Stimulated activated CD4-positive, alpha-beta T cell treated with anti-CD3 and anti-CD28 coated beads, Interleukin-4, amount 100 ng/mL, for 48 hours (primary cell): ENCODE results near the gene ZNF653.

Experiments
- DNase-seq, 2 donors: peaks; one replicate each; pipeline ENCODE4 v3.0.0-alpha.2; 2020; ENCODE audit warnings: low read depth in 2 of 2

Gene ZNF653, protein sequence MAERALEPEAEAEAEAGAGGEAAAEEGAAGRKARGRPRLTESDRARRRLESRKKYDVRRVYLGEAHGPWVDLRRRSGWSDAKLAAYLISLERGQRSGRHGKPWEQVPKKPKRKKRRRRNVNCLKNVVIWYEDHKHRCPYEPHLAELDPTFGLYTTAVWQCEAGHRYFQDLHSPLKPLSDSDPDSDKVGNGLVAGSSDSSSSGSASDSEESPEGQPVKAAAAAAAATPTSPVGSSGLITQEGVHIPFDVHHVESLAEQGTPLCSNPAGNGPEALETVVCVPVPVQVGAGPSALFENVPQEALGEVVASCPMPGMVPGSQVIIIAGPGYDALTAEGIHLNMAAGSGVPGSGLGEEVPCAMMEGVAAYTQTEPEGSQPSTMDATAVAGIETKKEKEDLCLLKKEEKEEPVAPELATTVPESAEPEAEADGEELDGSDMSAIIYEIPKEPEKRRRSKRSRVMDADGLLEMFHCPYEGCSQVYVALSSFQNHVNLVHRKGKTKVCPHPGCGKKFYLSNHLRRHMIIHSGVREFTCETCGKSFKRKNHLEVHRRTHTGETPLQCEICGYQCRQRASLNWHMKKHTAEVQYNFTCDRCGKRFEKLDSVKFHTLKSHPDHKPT

DNA sequence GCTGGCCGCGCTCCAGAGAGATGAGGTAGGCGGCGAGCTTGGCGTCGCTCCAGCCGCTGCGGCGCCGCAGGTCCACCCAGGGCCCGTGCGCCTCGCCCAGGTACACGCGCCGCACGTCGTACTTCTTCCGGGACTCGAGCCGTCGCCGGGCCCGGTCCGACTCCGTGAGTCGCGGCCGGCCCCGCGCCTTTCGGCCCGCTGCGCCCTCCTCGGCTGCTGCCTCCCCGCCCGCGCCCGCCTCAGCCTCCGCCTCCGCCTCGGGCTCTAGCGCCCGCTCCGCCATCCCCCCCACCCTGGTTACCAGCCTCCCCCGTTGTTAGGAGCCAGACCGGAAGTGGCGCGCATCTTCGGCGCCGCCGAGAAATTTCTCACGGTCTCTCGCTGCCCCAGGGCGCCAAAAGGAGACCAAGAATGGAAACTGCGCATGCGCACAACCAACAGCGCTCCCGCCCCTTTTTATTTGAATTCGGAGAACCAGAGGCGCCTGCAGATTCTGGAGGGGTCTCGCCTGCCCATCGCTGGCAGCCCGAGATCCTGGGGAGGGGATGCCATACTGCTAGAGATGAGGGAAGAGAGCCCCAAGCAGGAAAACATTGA, at the start of gene ZNF653:
Gene ZNF653, minus strand, starts transcription at position 336 of the 597 bp plus-strand sequence. Its CDS starts 53 bp downstream, at position 283.
- peak; percentile 90 to 93 for DNase-seq

DNA sequence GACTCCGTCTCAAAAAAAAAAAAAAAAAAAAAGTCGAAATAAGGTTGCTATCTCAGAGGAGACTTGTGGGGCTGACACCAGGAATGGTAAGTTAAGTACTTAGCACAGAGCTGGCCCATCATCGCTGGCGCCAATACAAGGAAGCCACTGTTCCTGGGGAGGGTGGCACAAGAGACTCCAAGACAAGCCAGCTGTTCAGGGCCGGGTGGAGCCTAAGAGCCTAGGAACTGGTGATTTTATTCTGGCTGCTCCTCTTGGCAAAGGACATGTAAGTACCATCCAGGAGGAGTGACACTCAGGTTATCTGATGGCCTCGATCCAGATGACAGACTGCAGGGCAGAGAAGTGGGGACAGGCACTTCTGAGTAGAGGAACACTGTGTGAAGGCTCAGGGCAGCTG, 49.6 kb upstream of the ZNF653 start:
- DNase-seq, result no peak

DNA sequence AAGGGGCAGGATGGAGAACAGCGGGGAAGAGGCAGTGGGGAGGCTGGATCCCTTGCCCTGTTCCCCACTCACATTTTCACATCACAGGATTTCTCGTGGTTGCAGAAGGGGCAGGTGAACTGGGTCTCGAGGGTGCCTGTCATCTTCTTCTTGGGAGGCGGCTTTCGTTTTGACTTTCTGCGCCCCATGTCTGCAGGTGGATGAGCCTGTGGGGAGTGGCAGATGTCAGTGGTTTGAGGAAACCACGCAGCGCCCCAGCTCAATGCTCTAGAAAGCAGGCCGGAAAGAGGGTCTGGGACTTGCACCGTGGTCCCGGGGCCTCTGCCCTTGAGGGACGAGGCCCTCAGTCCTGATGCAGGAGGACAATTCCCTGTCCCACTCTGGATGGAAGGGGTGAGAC, 48.5 kb upstream of the ZNF653 start:
- no peak for DNase-seq

DNA sequence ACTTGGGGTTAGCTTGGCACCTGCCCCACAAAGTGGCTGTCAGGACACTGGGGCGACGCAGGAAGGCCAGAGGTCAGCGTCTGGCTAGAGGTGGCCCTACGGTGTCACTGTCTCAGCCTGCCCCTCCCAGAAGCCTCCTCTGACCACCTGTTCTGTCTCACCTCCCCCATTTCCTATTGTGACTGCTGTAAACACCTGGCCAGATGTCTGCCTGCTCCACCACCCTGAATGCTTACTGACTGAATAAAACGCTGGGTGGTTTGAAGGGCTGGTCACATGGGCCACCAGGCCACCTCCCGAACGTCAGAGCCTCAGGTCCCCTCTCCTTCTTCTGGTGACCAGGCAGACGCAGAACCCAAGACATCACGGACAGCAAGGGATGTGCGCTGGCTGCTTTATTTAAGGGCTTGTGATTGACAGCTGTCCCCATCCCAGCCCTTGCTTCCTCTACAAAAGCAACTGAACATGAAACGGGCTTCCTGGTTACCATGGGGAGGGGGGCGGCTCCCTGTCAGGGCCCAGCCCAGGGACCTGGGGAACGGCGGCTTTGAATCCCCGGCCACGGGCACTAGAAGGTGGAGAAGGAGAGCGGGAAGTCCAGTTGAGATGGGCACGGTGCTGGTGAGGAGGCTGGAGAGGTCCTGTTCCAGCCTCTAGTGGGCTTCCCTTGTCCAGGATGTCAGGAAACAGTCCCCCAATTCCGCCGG, 47.2 kb upstream of the ZNF653 start:
- no peak for DNase-seq

DNA sequence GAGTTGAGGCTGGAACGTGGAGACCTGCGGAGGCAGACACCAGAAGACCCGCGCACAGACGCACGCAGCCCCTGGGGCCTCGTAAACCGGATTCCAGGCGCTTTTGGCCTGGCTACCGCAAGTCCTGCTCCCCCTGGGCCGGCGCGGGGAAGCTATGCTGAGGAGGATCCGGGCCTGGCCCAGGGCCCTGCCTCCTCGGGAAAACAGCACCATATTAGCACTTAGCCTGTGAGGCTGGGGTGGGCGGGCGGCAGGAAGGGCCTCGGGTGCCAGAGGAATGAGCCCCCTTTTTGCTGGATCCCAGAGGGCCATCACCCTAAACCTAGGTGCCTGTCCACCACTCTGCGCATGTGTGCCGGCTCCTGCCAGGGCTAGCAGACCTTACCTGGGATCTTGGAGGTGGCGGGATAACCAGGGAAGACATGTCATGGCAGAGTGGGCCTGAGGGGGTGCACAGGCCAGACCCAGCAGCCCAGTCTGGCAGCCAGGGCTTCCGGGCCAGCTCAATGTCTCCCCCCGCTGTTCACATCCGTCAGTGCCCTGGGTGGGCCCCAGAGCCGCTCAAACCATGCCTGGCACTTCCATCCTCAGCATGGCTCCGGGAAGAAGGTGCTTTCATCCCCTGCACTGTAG, 46.1 kb upstream of the ZNF653 start:
- no peak for DNase-seq

DNA sequence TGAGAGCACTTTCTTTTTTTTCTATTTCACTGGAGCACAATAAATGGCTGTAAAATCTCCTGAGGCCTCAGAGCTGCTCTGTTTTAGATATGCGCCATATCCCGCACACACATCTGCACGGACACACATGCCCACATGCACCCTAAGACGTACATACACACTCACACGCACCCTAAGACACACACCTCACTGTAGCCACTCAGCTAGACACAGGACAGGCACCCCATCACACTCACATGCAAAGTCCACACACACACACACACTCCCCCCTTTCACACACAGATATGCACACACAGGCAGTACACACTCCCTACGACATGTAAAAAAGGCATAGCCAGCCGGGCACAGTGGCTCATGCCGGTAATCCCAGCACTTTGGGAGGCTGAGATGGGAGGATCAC, 44.6 kb upstream of the ZNF653 start:
- no peak for DNase-seq

DNA sequence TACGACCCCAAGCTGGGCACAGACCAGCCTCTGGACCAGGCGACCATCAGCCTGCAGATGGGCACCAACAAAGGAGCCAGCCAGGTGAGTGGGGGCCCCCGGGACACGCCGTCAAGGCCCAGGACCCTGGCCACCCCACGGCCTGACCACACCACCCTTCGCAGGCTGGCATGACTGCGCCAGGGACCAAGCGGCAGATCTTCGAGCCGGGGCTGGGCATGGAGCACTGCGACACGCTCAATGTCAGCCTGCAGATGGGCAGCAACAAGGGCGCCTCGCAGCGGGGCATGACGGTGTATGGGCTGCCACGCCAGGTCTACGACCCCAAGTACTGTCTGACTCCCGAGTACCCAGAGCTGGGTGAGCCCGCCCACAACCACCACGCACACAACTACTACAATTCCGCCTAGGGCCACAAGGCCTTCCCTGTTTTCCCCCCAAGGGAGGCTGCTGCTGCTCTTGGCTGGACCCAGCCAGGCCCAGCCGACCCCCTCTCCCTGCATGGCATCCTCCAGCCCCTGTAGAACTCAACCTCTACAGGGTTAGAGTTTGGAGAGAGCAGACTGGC, 43.8 kb upstream of the ZNF653 start:
- no peak for DNase-seq

DNA sequence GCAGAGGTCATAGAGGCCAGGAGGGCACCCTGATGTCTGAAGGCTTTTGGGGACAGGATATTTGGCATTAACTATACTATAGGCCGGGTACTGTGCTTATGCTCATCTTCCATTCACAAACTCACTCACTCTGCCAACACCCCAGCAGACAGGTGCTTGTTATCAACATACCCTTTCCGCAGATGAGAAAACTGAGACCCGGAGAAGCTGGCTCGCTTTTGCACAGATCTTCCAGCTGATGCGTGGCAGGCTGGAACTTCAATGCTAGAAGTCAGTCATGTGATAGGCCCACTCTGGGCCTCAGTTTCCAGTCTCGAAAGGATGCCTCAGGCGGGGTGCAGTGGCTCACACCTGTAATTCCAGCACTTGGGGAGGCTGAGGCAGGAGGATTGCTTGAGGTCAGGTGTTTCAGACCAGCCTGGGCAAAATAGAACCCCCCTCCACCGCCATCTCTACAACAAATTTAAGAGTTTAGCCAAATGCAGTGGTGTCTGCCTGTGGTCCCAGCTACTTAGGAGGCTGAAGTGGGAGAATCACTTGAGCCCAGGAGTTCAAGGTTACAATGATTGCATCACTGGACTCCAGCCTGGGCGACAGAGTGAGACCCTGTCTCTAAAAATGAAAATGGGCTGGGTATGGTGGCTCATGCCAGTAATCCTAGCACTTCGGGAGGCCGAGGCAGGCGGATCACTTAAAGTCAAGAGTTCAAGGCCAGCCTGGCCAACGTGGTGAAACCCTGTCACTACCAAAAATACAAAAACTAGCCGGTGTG, 42.5 kb upstream of the ZNF653 start:
- no peak for DNase-seq

DNA sequence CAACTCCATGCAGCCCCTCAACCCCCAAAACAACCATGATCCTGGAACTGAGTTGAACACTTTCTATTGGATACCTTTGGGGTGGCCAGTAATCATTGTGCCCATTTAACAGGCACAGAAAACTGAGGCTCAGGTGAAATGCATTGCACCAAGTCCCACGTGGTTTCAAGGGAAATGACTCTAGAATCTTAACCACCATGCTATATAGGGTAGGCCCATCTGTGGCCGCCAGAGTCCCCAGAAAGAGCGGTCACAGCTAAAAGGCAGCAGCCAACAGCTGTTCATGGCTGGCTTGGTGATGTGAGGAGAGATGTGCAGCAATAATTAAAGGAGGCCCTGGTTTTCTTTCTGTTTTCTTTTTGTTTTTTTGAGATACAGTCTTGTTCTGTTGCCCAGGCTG, 35.6 kb upstream of the ZNF653 start:
- no peak for DNase-seq

DNA sequence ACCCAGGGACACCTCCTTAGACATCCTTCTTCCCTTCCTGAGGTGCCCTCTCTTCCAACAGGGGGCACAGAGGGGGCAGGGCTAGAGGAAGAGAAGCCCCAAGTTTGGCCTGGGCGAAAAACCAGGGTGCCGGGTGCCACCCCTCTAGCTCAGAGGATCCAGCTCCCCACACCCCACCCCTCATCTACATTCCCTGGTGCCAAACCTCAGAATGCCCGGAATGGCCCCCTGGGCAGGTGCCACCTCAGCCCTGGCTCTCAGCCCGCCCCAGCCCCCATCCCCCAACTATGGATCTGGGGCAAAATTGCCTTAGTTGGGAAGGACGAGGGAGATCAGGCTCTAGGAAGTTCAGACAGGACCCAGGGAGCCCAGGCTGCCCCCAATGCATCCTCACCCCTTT, 35.0 kb upstream of the ZNF653 start:
- no peak for DNase-seq

DNA sequence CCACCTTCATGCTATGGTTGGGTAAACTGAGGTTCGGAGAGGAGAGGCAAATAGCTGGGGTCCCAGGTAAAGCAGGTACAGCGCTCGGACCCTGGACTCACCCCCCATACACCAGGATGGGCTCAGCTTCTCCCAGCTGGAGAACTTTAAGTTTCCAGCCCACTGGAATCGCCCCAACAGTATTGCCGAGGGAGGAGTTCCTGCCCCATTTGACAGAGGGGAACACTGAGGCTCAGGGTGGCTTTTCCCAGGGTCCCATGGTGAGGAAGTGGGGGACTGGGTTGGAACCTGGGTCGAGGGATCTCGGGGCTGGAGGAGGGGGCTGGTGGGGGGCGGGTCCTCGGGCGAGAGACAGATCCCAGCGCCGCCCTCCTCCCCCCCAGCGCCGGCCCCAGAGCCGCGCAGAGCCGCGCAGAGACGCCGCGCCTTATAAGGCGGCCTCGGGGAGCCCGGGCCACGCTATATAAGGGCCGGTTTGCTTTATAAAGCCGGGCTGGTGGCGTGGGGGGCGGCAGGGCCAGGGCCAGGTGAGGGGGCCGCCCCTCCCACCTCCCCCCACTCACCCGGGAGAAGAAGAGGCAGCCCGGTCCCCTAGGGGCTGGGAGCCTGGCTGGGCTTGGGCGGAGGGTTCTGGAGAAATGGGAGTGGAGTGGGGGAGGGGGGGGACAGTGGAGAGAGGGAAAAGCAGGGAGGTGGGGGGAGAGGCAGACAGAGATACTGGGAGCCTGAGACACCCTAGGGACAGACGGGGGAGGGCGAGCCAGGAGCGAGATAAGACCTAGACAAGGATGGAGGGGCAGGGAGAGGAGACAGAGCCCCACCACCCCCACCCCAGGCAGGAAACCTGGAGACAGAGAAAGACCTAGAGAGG, 34.1 kb upstream of the ZNF653 start:
- DNase-seq, result no peak

DNA sequence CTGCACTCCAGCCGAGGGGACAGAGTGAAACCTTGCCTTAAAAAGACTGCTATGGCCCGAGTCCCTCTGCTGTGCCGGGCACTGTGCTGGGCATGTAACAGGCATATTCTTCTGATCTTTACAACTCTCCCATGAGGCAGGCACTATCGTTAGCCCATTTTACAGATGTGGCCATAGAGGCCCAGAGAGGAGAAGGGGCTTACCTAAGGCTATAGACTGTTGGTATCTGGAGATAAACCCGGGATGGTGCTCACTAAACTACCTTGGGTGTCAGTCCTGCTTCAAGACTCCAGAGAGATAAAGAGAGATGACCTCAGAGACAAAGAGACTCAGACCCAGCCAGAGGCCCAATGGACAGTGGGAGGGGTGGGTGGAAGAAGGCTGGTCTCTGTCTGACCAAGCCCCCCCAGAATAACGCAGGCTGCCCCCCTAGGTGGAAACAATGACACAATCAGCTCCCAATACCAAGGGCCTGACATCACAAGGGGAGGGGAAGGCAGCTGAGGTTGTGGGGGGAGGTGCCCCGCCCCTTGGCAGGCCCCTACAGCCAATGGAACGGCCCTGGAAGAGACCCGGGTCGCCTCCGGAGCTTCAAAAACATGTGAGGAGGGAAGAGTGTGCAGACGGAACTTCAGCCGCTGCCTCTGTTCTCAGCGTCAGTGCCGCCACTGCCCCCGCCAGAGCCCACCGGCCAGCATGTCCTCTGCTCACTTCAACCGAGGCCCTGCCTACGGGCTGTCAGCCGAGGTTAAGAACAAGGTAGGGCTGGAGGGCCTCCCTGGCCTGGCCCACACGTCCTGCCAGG, 32.8 kb upstream of the ZNF653 start, which contains the start of gene CNN1:
Gene CNN1, plus strand, starts transcription at position 620 of the 805 bp plus-strand sequence. Its CDS starts 77 bp downstream, at position 697.
- DNase-seq, result no peak

DNA sequence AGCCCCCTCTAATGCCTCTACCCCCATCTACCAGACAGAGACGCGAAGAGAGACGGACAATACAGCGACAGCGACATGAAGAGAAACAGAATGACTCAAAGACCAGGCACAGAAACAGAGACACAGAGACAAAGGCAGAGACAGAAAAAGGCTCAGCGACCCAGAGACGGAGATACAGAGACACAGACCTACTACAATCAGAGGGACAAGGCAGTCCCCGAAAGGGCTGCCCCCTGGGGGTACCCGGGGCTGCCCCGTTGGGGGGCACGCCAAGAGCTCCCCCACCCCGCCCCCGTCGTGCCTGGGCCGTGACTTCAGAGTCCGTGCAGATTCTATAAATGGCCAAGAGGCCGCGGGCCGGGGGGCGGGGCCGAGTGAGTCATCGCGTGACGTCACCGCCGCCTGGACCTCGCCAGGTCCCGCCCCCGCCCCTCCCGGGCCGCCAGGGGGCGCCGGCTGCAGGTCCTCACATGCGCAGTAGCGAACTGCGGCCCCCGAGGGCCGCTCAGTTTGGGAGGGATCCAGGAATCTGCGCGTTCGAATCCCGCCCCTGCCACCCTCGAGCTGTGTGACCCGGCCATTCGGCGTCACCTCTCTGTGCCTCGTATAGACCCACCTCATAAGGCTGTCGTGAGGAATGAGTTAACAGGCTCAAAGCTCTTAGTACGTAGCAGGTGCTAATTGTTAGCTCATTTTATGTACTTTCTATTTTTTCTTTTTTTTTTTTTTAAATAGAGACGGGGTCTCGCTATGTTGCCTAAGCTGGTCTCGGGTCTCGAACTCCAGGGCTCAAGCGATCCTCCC, 30.4 kb upstream of the ZNF653 start:
- peak; percentile 85 to 88 for DNase-seq

DNA sequence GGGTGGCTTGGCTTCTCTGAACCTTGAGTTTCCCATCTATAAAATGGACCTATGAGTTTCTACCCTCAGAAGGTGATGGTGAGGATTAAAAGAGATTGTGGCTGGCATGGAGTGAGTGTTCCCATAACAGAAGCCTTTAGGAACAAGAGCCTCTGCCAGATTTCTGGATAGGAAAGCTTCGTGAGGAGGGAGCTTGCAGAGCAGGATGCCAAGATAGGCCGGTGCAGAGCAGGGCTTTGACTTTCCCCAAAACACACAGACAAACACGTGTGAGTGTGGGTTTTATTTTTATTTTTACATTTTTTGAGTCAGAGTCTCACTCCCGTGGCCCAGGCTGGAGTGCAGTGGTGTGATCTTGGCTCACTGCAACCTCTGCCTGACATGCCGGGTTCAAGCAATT, 29.3 kb upstream of the ZNF653 start:
- no peak for DNase-seq

DNA sequence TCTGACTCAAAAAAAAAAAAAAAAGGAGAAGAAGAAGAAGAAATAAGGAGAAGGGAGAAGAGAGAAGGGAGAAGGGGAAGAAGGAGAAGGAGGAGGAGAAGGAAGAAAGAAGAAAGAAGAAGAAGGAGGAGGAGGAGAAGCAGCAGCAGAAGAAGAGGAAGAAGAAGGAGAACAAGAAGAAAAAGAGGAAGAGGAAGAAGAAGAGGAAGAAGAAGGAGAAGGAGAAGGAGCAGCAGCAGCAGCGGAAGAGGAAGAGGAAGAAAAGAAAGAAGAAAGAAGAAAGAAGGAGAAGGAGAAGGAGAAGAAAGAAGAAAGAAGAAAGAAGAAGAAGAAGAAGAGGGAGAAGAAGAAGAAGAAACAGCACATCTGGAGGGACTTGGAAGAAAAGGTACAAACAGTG, 28.9 kb upstream of the ZNF653 start:
- no peak for DNase-seq

DNA sequence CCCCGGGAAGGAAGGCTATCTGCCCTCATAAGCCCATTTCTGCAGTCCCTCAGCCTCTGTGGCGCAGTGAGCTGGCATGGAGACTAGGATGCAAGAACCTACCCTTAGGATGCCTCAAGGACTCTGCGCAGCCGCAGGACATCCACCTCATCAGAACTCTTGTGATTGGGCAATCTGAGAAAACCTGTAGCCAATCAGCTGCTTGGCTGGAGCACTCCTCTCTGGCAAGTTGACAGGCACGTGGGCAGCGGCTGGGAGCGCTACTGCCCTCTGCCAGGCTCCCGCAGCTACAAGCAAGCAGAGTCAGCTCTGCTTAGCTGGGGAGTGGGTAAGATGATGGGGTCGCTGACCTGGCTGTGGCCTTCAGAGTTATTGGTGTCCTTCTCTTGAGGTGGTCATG, 24.8 kb upstream of the ZNF653 start:
- peak; percentile 46 to 47 for DNase-seq

DNA sequence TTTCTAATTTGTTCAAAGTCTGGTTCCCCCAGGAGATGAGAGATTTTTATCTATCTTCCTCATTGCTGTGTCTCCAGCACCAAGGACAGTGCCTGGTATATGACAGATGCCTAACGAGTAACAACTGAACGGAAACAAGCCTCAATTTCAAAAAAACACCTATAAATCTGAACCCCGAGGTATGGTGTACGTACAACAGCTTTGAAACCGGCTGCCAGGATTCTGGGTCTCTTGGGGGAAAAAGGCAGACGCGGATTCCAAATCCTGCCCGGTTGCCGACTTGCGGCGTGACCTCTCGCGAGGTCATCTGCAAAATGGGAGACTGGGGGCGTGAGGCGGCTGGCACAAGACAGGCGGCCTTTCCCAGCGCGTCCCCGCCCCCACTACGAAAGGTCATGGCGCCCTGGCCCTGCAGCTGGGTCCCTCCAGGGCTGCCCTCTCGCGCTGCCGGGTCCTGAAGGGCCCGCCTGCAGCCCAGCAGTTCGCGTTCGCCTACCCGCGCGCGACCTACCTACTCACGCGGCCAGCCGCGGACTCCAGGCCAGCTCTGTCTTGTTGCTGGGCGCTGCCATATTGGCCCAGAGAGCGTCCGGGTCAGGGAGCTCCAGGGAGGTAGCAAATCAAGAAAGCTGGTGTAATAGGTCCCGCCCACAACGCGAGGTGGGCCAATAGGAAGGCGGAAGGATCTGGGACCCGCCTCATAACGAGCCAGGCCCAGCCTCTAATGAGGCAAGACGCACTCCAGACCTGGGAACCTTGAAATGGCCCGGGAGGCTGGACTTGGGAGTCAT, 23.1 kb upstream of the ZNF653 start, which contains the start of gene ECSIT:
Gene ECSIT, minus strand, starts transcription at position 584 of the 791 bp plus-strand sequence. CDS start 9,964 bp downstream, outside the sequence.
- peak; percentile 90 to 93 for DNase-seq
